ENCODE data around the gene TSPAN18.

DNA sequence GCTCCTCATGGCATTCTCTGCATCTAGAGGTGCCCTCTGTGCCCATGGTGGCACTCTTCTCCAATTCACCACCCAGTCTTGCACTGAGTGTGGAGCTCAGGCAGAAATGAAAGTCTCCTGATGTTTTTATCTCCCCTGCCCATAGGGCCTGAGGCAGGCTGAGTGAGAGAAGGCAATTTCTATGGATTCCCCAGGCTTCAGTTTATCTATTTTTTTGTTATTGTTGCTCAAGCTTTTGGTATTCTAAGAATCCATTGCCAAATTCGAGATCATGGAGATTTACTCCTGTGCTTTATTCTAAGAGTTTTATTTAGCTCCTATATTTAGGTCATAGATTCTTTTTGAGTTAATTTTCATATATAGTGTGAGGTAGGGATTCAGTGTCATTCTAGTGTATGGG, 40.7 kb downstream of the TSPAN18 start:
- TF ChIP-seq, protein P1, sequence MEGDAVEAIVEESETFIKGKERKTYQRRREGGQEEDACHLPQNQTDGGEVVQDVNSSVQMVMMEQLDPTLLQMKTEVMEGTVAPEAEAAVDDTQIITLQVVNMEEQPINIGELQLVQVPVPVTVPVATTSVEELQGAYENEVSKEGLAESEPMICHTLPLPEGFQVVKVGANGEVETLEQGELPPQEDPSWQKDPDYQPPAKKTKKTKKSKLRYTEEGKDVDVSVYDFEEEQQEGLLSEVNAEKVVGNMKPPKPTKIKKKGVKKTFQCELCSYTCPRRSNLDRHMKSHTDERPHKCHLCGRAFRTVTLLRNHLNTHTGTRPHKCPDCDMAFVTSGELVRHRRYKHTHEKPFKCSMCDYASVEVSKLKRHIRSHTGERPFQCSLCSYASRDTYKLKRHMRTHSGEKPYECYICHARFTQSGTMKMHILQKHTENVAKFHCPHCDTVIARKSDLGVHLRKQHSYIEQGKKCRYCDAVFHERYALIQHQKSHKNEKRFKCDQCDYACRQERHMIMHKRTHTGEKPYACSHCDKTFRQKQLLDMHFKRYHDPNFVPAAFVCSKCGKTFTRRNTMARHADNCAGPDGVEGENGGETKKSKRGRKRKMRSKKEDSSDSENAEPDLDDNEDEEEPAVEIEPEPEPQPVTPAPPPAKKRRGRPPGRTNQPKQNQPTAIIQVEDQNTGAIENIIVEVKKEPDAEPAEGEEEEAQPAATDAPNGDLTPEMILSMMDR (conservative IDR thresholded peaks at IDR 0.05; ENCODE audit: low read length) = no peak
- TF ChIP-seq EZH2phosphoT487 (IDR thresholded peaks at IDR 0.05; ENCODE audit: borderline replicate concordance, low read depth, low read length) = no peak
